H1 (cell line): Measurements from ENCODE around the gene COL25A1. TPM values are rescaled to one million over a fixed set of nuclear protein-coding genes. Genes with fewer than 3 reads are reported as not detected.

Source experiments
- CTCF ChIA-PET: fragments of 300-600 bp; sonication (Branson Sonifier 250); formaldehyde crosslinking; loops from one replicate; lab custom pipeline; 2021; ENCODE audit not compliant: partially characterized antibody; lab: Charles Lee
- POLR2A ChIA-PET: fragments of 300-600 bp; sonication (Branson Sonifier 250); formaldehyde crosslinking; loops from one replicate; lab custom pipeline; 2021; ENCODE audit warnings: inconsistent platforms; ENCODE audit not compliant: partially characterized antibody; lab: Charles Lee
- DNase-seq, 2 experiments: peaks; one replicate each; pipeline versions ENCODE4 v3.0.0 to v3.0.0-alpha.2; 2010 to 2022; ENCODE audit warnings: low spot score in 2 of 2, low read depth in 1 of 2, mixed read lengths in 1 of 2
- FAIRE-seq: peaks from 2 replicates; lab custom pipeline; 2011; peaks lifted over from hg19 to GRCh38; lab: Jason Lieb, UNC
- H2AFZ ChIP-seq: 2 replicates; pipeline ENCODE4 v1.8.1; 2012; ENCODE audit warnings: low read length, inconsistent platforms
- H2AK5ac ChIP-seq: 2 replicates; pipeline ENCODE4 v1.6.1; 2013; ENCODE audit warnings: low read depth, low read length
- H2BK120ac ChIP-seq: replicated peaks from 2 replicates; pipeline ENCODE3; 2013; ENCODE audit warnings: low read depth, low read length, inconsistent platforms
- H2BK12ac ChIP-seq: 2 replicates; pipeline ENCODE4 v1.6.1; 2013; ENCODE audit warnings: low read depth, low read length
- H2BK15ac ChIP-seq: 2 replicates; pipeline ENCODE4 v1.6.1; 2013; ENCODE audit warnings: low read length
- H2BK20ac ChIP-seq: 2 replicates; pipeline ENCODE4 v1.6.1; 2013; ENCODE audit warnings: low read length
- H2BK5ac ChIP-seq: 2 replicates; pipeline ENCODE4 v1.6.1; 2013; ENCODE audit warnings: low read depth, low read length
- H3K14ac ChIP-seq: 2 replicates; pipeline ENCODE4 v1.6.1; 2013; ENCODE audit warnings: inconsistent platforms; ENCODE audit not compliant: insufficient read length
- H3K18ac ChIP-seq: 2 replicates; pipeline ENCODE4 v1.6.1; 2013; ENCODE audit warnings: low read length; ENCODE audit errors: extremely low read depth
- H3K23ac ChIP-seq: 2 replicates; pipeline ENCODE4 v1.6.1; 2013; ENCODE audit warnings: inconsistent platforms; ENCODE audit not compliant: insufficient read length
- H3K23me2 ChIP-seq: 2 replicates; pipeline ENCODE4 v1.6.1; 2013; ENCODE audit warnings: low read depth, low read length
- H3K27ac ChIP-seq: 2 replicates; pipeline ENCODE4 v1.6.1; 2011; ENCODE audit warnings: low read depth, low read length, inconsistent platforms
- H3K27me3 ChIP-seq, 4 experiments: replicated peaks in 1 of 4; 1 replicate in 1 of 4; 2 replicates in 3 of 4; pipeline versions ENCODE4 v1.6.1 to v1.8.1; 2011 to 2013; ENCODE audit warnings: low read length in 3 of 4, mild to moderate bottlenecking in 3 of 4, inconsistent platforms in 2 of 4, mixed read lengths in 2 of 4, moderate library complexity in 1 of 4; ENCODE audit not compliant: control insufficient read depth in 3 of 4, insufficient read depth in 3 of 4; ENCODE audit errors: extremely low read depth in 1 of 4
- H3K36me3 ChIP-seq, 4 experiments: 2 replicates each; pipeline versions ENCODE4 v1.6.1 to v1.8.1; 2011 to 2013; ENCODE audit warnings: mild to moderate bottlenecking in 4 of 4, low read length in 3 of 4, moderate library complexity in 2 of 4, control low read depth in 1 of 4, inconsistent platforms in 1 of 4; ENCODE audit not compliant: insufficient read depth in 4 of 4, control insufficient read depth in 2 of 4
- H3K4ac ChIP-seq: replicated peaks from 2 replicates; pipeline ENCODE3; 2013; ENCODE audit warnings: low read length, low read depth, mixed read lengths, inconsistent platforms; ENCODE audit not compliant: insufficient read length
- H3K4me1 ChIP-seq, 4 experiments: replicated peaks in 1 of 4; 1 replicate in 1 of 4; 2 replicates in 3 of 4; pipeline versions ENCODE4 v1.6.1 to v1.8.1; 2011 to 2013; ENCODE audit warnings: low read length in 3 of 4, inconsistent platforms in 2 of 4, mixed read lengths in 1 of 4; ENCODE audit not compliant: insufficient read depth in 4 of 4, control insufficient read depth in 3 of 4
- H3K4me2 ChIP-seq, 2 experiments: 2 replicates each; pipeline versions ENCODE4 v1.6.1 to v1.8.1; 2011 to 2013; ENCODE audit warnings: low read depth in 2 of 2, low read length in 2 of 2, control low read depth in 1 of 2, inconsistent platforms in 1 of 2, mild to moderate bottlenecking in 1 of 2; ENCODE audit not compliant: insufficient read depth in 1 of 2
- H3K4me3 ChIP-seq, 4 experiments: fragments of 200-600, 300-600 bp in 1 of 4; sonication (generic), shearing (Covaris generic), sonication (Bioruptor Twin) in 1 of 4; 2 replicates each; pipeline versions ENCODE4 v1.5.1 to v1.8.1; 2011 to 2016; ENCODE audit warnings: low read length in 4 of 4, low read depth in 3 of 4, control low read depth in 2 of 4, inconsistent platforms in 2 of 4, mild to moderate bottlenecking in 2 of 4, mixed read lengths in 1 of 4, moderate library complexity in 1 of 4; ENCODE audit not compliant: insufficient read depth in 2 of 4; ENCODE audit errors: extremely low read depth in 1 of 4
- H3K56ac ChIP-seq: replicated peaks from 2 replicates; pipeline ENCODE3; 2013; ENCODE audit warnings: low read depth, mild to moderate bottlenecking, mixed read lengths, low read length, inconsistent platforms; ENCODE audit not compliant: insufficient read length
- H3K79me1 ChIP-seq: 2 replicates; pipeline ENCODE4 v1.6.1; 2013; ENCODE audit warnings: low read depth, low read length, control low read depth
- H3K79me2 ChIP-seq, 2 experiments: 2 replicates each; pipeline versions ENCODE4 v1.6.1 to v1.8.1; 2012 to 2013; ENCODE audit warnings: low read length in 2 of 2, mild to moderate bottlenecking in 2 of 2, inconsistent platforms in 1 of 2; ENCODE audit not compliant: insufficient read depth in 2 of 2, control insufficient read depth in 1 of 2
- H3K9ac ChIP-seq, 4 experiments: replicated peaks in 1 of 4; 1 replicate in 1 of 4; 2 replicates in 3 of 4; pipeline versions ENCODE4 v1.6.1 to v1.8.1; 2011 to 2013; ENCODE audit warnings: low read depth in 3 of 4, low read length in 3 of 4, control low read depth in 2 of 4, mild to moderate bottlenecking in 2 of 4, moderate library complexity in 2 of 4, inconsistent platforms in 1 of 4; ENCODE audit errors: extremely low read depth in 1 of 4
- H3K9me3 ChIP-seq, 2 experiments: 2 replicates each; pipeline versions ENCODE4 v1.6.1 to v1.8.1; 2012 to 2013; ENCODE audit warnings: mild to moderate bottlenecking in 2 of 2, moderate library complexity in 2 of 2, control low read depth in 1 of 2, inconsistent platforms in 1 of 2, low read depth in 1 of 2, low read length in 1 of 2, mixed read lengths in 1 of 2; ENCODE audit not compliant: insufficient read depth in 2 of 2
- H4K20me1 ChIP-seq, 2 experiments: replicated peaks in 1 of 2; 2 replicates each; pipeline versions ENCODE3 to v1.8.1; 2011 to 2013; ENCODE audit warnings: inconsistent platforms in 2 of 2, low read length in 2 of 2, mild to moderate bottlenecking in 1 of 2; ENCODE audit not compliant: insufficient read depth in 2 of 2, control insufficient read depth in 1 of 2
- H4K5ac ChIP-seq: 2 replicates; pipeline ENCODE4 v1.6.1; 2013; ENCODE audit warnings: low read length, low read depth, mixed read lengths, inconsistent platforms; ENCODE audit not compliant: insufficient read length
- H4K8ac ChIP-seq: 2 replicates; pipeline ENCODE4 v1.8.0; 2013; ENCODE audit warnings: mild to moderate bottlenecking, moderate library complexity, low read length, inconsistent platforms; ENCODE audit not compliant: insufficient read depth; ENCODE audit errors: extremely low read depth
- H4K91ac ChIP-seq: replicated peaks from 2 replicates; pipeline ENCODE3; 2013; ENCODE audit warnings: low read length, mixed read lengths, inconsistent platforms; ENCODE audit not compliant: insufficient read length
- ATF3 ChIP-seq: IDR thresholded peaks from 2 replicates; pipeline ENCODE4 v1.6.1; 2011; ENCODE audit warnings: low read depth, mild to moderate bottlenecking, low read length; ENCODE audit not compliant: insufficient read depth
- CHD2 ChIP-seq: IDR thresholded peaks from 2 replicates; pipeline ENCODE4 v1.6.1; 2012; ENCODE audit warnings: low read length, improper control_type of control experiment
- EGR1 ChIP-seq: IDR thresholded peaks from 2 replicates; pipeline ENCODE4 v1.6.1; 2011; ENCODE audit warnings: low read depth, low read length, borderline replicate concordance
- EP300 ChIP-seq, 2 experiments: IDR thresholded peaks; 1 replicate in 1 of 2; 2 replicates in 1 of 2; pipeline ENCODE4 v1.6.1; 2011 to 2012; ENCODE audit warnings: low read depth in 2 of 2, low read length in 2 of 2, mild to moderate bottlenecking in 2 of 2, borderline replicate concordance in 1 of 2, inconsistent platforms in 1 of 2, moderate library complexity in 1 of 2
- KDM5A ChIP-seq: fragments of 200-600 bp; IDR thresholded peaks from 2 replicates; pipeline ENCODE4 v1.7.1; 2012; ENCODE audit warnings: mild to moderate bottlenecking, low read length, inconsistent platforms, mixed read lengths
- NANOG ChIP-seq: IDR thresholded peaks from 2 replicates; pipeline ENCODE4 v1.6.1; 2011; ENCODE audit warnings: low read length, low read depth, mild to moderate bottlenecking, inconsistent platforms; ENCODE audit not compliant: insufficient read depth, poor library complexity, severe bottlenecking
- RAD21 ChIP-seq, 2 experiments: IDR thresholded peaks in 1 of 2; conservative IDR thresholded peaks in 1 of 2; 2 replicates each; pipeline ENCODE4 v1.6.1; 2011; ENCODE audit warnings: low read depth in 2 of 2, low read length in 2 of 2, improper control_type of control experiment in 1 of 2, inconsistent platforms in 1 of 2, mild to moderate bottlenecking in 1 of 2, moderate library complexity in 1 of 2
- RNF2 ChIP-seq: fragments of 200-900, 300-1000 bp; sonication (generic); IDR thresholded peaks from 2 replicates; pipeline ENCODE4 v1.7.1; 2016; ENCODE audit warnings: borderline replicate concordance, low read depth, mild to moderate bottlenecking, antibody characterized with exemption, low read length; ENCODE audit not compliant: poor library complexity, severe bottlenecking; ENCODE audit errors: missing control alignments
- RXRA ChIP-seq: IDR thresholded peaks from 2 replicates; pipeline ENCODE4 v1.6.1; 2011; ENCODE audit warnings: low read depth, mild to moderate bottlenecking, low read length, moderate library complexity; ENCODE audit not compliant: insufficient read depth
- SAP30 ChIP-seq: fragments of 300-600 bp; sonication (generic); IDR thresholded peaks from 2 replicates; pipeline ENCODE4 v1.7.1; 2012; ENCODE audit warnings: low read length, moderate library complexity, mild to moderate bottlenecking, inconsistent platforms; ENCODE audit not compliant: insufficient read depth, insufficient replicate concordance
- SP4 ChIP-seq: IDR thresholded peaks from 2 replicates; pipeline ENCODE4 v1.6.1; 2012; ENCODE audit warnings: low read length, inconsistent platforms
- YY1 ChIP-seq: IDR thresholded peaks from 2 replicates; pipeline ENCODE4 v1.6.1; 2011; ENCODE audit warnings: low read depth, mild to moderate bottlenecking, low read length
- WGBS, 2 experiments: shearing (Covaris generic) in 1 of 2; methylation state at CpG; one replicate each; pipeline versions ENCODE4 v1.1.6 to v1.1.7; 2013 to 2015; ENCODE audit warnings: low lambda C conversion rate in 2 of 2, mixed read lengths in 2 of 2, inconsistent platforms in 1 of 2, low coverage in 1 of 2, missing lambda C conversion rate in 1 of 2; ENCODE audit not compliant: insufficient replicate concordance in 2 of 2, insufficient coverage in 1 of 2, insufficient read length in 1 of 2; ENCODE audit errors: extremely low coverage in 1 of 2, missing lambda C conversion rate in 1 of 2; 5-methylcytosine and 5-hydroxymethylcytosine counted together
- polyA plus RNA-seq, 7 experiments: library from polyadenylated mRNA; depleted of rRNA in 3 of 7; stranded (reverse) in 5 of 7; unstranded in 2 of 7; fragments of >200 nt in 5 of 7; fragments of 200-250 nt in 2 of 7; gene quantifications; 1 replicate in 5 of 7; 2 replicates in 1 of 7; 4 replicates in 1 of 7; pipeline versions ENCODE4 v1.2.1 to v1.2.3, GENCODE V29; 2011 to 2013; ENCODE audit warnings: missing spikeins in 2 of 7, mixed read lengths in 2 of 7
- total RNA-seq: library from RNA; stranded (reverse); fragmentation: NEBNext Ultra II Directional; extraction: Animal tissue kit (Norgen Biotek cat#: 25700); gene quantifications from 2 replicates; pipeline ENCODE4 v1.2.1, GENCODE V29; 2021

The COL25A1 gene
- total and polyA plus RNA-seq, 2 of the 8 experiments (the other 6 are each of a cell fraction or from before 2014, with no cell fraction given), result 1.1 to 8.3 TPM

DNA sequence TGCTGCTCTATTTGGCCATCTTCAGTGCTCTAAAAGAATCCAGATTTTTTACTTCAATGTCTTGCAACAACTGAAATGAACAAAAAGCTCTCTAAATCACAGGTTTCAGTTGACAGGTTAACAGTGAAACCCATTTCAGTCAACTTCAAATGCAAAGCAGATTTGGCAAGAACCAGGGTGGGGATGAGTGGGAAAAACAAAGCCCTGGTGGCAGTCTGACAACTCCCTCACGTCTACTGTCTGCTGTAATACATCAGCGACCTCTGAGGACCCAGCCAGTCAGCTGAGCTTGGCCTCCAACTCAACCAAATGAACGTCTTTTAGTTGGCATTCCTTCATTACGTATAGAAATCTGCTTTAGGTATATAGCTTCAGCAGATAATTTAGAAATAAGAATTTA, 95.8 kb downstream of the COL25A1 start:
- no peak overlapping the region for H3K9ac ChIP-seq
- H2BK12ac ChIP-seq, result no peak overlapping the region
- H3K27ac ChIP-seq, result no peak overlapping the region
- no peak overlapping the region for H2BK5ac ChIP-seq
- no peak overlapping the region for H2AFZ ChIP-seq
- H3K27me3 ChIP-seq, result no peaks in the 10 kb centered on the region
- H3K4me1 ChIP-seq, result peaks cover 0 to 3% (median 0%) of the 10 kb centered on the region in 4 experiments; a peak in 1 of 7 replicates
- no peak overlapping the region for H3K23ac ChIP-seq
- H4K91ac ChIP-seq, result no peak overlapping the region
- no peak overlapping the region for H3K56ac ChIP-seq
- H3K79me2 ChIP-seq, result no peaks in the 10 kb centered on the region
- no peak overlapping the region for H2BK20ac ChIP-seq
- CTCF ChIA-PET, result interaction anchor here (0.9 kb wide), 1 partner anchor 30 kb away, joined by 3 read pairs; no protein-coding TSS in a partner anchor
- H3K9me3 ChIP-seq, result no peaks in the 10 kb centered on the region
- FAIRE-seq, result no peak
- no peak overlapping the region for H2BK15ac ChIP-seq
- H3K14ac ChIP-seq, result no peak overlapping the region
- H4K8ac ChIP-seq, result no peak overlapping the region
- no peak overlapping the region for H3K4me2 ChIP-seq
- H3K79me1 ChIP-seq, result no peaks in the 10 kb centered on the region
- no peak for DNase-seq
- no peak overlapping the region for H2BK120ac ChIP-seq
- H2AK5ac ChIP-seq, result no peak overlapping the region
- H4K20me1 ChIP-seq, result no peaks in the 10 kb centered on the region
- H3K4ac ChIP-seq, result no peak overlapping the region
- no peaks in the 10 kb centered on the region for H3K36me3 ChIP-seq
- H3K23me2 ChIP-seq, result no peaks in the 10 kb centered on the region
- H3K4me3 ChIP-seq, result no peak overlapping the region
- WGBS, 2 experiments, result 67% methylated on average over 4 of the region's 4 CpGs; no CpG with 5 or more reads in 1 of the 2 experiments
- H4K5ac ChIP-seq, result no peak overlapping the region
- POLR2A ChIA-PET, result no interaction called here
- no peak overlapping the region for H3K18ac ChIP-seq
- no peak for TF ChIP-seq CHD2
- TF ChIP-seq RNF2, result no peak
- no peak for TF ChIP-seq EP300 (IDR thresholded peaks at IDR 0.05; ENCODE audit: borderline replicate concordance in 1 of 2, low read depth in 2 of 2, low read length in 2 of 2)
- no peak for TF ChIP-seq SAP30
- TF ChIP-seq NANOG, result no peak
- TF ChIP-seq ATF3, result no peak
- TF ChIP-seq SP4, result no peak
- TF ChIP-seq KDM5A, result no peak
- no peak for TF ChIP-seq RAD21 (IDR thresholded peaks at IDR 0.05 in 1 of 2, conservative IDR thresholded peaks at IDR 0.05 in 1 of 2; ENCODE audit: low read depth in 2 of 2, low read length in 2 of 2)
- TF ChIP-seq YY1, result no peak
- TF ChIP-seq EGR1, result no peak
- no peak for TF ChIP-seq RXRA
